H1 (cell line): ENCODE data around the gene KIF25. TPM values are rescaled to one million over a fixed set of nuclear protein-coding genes. Genes with fewer than 3 reads are reported as not detected.
"Not testable (repeated sequence)": the region's sequence is repeated elsewhere in the genome, so short reads cannot be mapped to it uniquely, and the experiment has no call there.

ENCODE experiments used
- CTCF ChIA-PET: fragments of 300-600 bp; sonication (Branson Sonifier 250); formaldehyde crosslinking; loops from one replicate; lab custom pipeline; 2021; ENCODE audit not compliant: partially characterized antibody; lab: Charles Lee
- POLR2A ChIA-PET: fragments of 300-600 bp; sonication (Branson Sonifier 250); formaldehyde crosslinking; loops from one replicate; lab custom pipeline; 2021; ENCODE audit warnings: inconsistent platforms; ENCODE audit not compliant: partially characterized antibody; lab: Charles Lee
- DNase-seq, 2 experiments: peaks; one replicate each; pipeline versions ENCODE4 v3.0.0 to v3.0.0-alpha.2; 2010 to 2022; ENCODE audit warnings: low spot score in 2 of 2, low read depth in 1 of 2, mixed read lengths in 1 of 2
- FAIRE-seq: peaks from 2 replicates; lab custom pipeline; 2011; peaks lifted over from hg19 to GRCh38; lab: Jason Lieb, UNC
- H2AFZ ChIP-seq: 2 replicates; pipeline ENCODE4 v1.8.1; 2012; ENCODE audit warnings: low read length, inconsistent platforms
- H2AK5ac ChIP-seq: 2 replicates; pipeline ENCODE4 v1.6.1; 2013; ENCODE audit warnings: low read depth, low read length
- H2BK120ac ChIP-seq: replicated peaks from 2 replicates; pipeline ENCODE3; 2013; ENCODE audit warnings: low read depth, low read length, inconsistent platforms
- H2BK12ac ChIP-seq: 2 replicates; pipeline ENCODE4 v1.6.1; 2013; ENCODE audit warnings: low read depth, low read length
- H2BK15ac ChIP-seq: 2 replicates; pipeline ENCODE4 v1.6.1; 2013; ENCODE audit warnings: low read length
- H2BK20ac ChIP-seq: 2 replicates; pipeline ENCODE4 v1.6.1; 2013; ENCODE audit warnings: low read length
- H2BK5ac ChIP-seq: 2 replicates; pipeline ENCODE4 v1.6.1; 2013; ENCODE audit warnings: low read depth, low read length
- H3K14ac ChIP-seq: 2 replicates; pipeline ENCODE4 v1.6.1; 2013; ENCODE audit warnings: inconsistent platforms; ENCODE audit not compliant: insufficient read length
- H3K18ac ChIP-seq: 2 replicates; pipeline ENCODE4 v1.6.1; 2013; ENCODE audit warnings: low read length; ENCODE audit errors: extremely low read depth
- H3K23ac ChIP-seq: 2 replicates; pipeline ENCODE4 v1.6.1; 2013; ENCODE audit warnings: inconsistent platforms; ENCODE audit not compliant: insufficient read length
- H3K23me2 ChIP-seq: 2 replicates; pipeline ENCODE4 v1.6.1; 2013; ENCODE audit warnings: low read depth, low read length
- H3K27ac ChIP-seq: 2 replicates; pipeline ENCODE4 v1.6.1; 2011; ENCODE audit warnings: low read depth, low read length, inconsistent platforms
- H3K27me3 ChIP-seq, 4 experiments: replicated peaks in 1 of 4; 1 replicate in 1 of 4; 2 replicates in 3 of 4; pipeline versions ENCODE4 v1.6.1 to v1.8.1; 2011 to 2013; ENCODE audit warnings: low read length in 3 of 4, mild to moderate bottlenecking in 3 of 4, inconsistent platforms in 2 of 4, mixed read lengths in 2 of 4, moderate library complexity in 1 of 4; ENCODE audit not compliant: control insufficient read depth in 3 of 4, insufficient read depth in 3 of 4; ENCODE audit errors: extremely low read depth in 1 of 4
- H3K36me3 ChIP-seq, 4 experiments: 2 replicates each; pipeline versions ENCODE4 v1.6.1 to v1.8.1; 2011 to 2013; ENCODE audit warnings: mild to moderate bottlenecking in 4 of 4, low read length in 3 of 4, moderate library complexity in 2 of 4, control low read depth in 1 of 4, inconsistent platforms in 1 of 4; ENCODE audit not compliant: insufficient read depth in 4 of 4, control insufficient read depth in 2 of 4
- H3K4ac ChIP-seq: replicated peaks from 2 replicates; pipeline ENCODE3; 2013; ENCODE audit warnings: low read length, low read depth, mixed read lengths, inconsistent platforms; ENCODE audit not compliant: insufficient read length
- H3K4me1 ChIP-seq, 4 experiments: replicated peaks in 1 of 4; 1 replicate in 1 of 4; 2 replicates in 3 of 4; pipeline versions ENCODE4 v1.6.1 to v1.8.1; 2011 to 2013; ENCODE audit warnings: low read length in 3 of 4, inconsistent platforms in 2 of 4, mixed read lengths in 1 of 4; ENCODE audit not compliant: insufficient read depth in 4 of 4, control insufficient read depth in 3 of 4
- H3K4me2 ChIP-seq, 2 experiments: 2 replicates each; pipeline versions ENCODE4 v1.6.1 to v1.8.1; 2011 to 2013; ENCODE audit warnings: low read depth in 2 of 2, low read length in 2 of 2, control low read depth in 1 of 2, inconsistent platforms in 1 of 2, mild to moderate bottlenecking in 1 of 2; ENCODE audit not compliant: insufficient read depth in 1 of 2
- H3K4me3 ChIP-seq, 4 experiments: fragments of 200-600, 300-600 bp in 1 of 4; sonication (generic), shearing (Covaris generic), sonication (Bioruptor Twin) in 1 of 4; 2 replicates each; pipeline versions ENCODE4 v1.5.1 to v1.8.1; 2011 to 2016; ENCODE audit warnings: low read length in 4 of 4, low read depth in 3 of 4, control low read depth in 2 of 4, inconsistent platforms in 2 of 4, mild to moderate bottlenecking in 2 of 4, mixed read lengths in 1 of 4, moderate library complexity in 1 of 4; ENCODE audit not compliant: insufficient read depth in 2 of 4; ENCODE audit errors: extremely low read depth in 1 of 4
- H3K56ac ChIP-seq: replicated peaks from 2 replicates; pipeline ENCODE3; 2013; ENCODE audit warnings: low read depth, mild to moderate bottlenecking, mixed read lengths, low read length, inconsistent platforms; ENCODE audit not compliant: insufficient read length
- H3K79me1 ChIP-seq: 2 replicates; pipeline ENCODE4 v1.6.1; 2013; ENCODE audit warnings: low read depth, low read length, control low read depth
- H3K79me2 ChIP-seq, 2 experiments: 2 replicates each; pipeline versions ENCODE4 v1.6.1 to v1.8.1; 2012 to 2013; ENCODE audit warnings: low read length in 2 of 2, mild to moderate bottlenecking in 2 of 2, inconsistent platforms in 1 of 2; ENCODE audit not compliant: insufficient read depth in 2 of 2, control insufficient read depth in 1 of 2
- H3K9ac ChIP-seq, 4 experiments: replicated peaks in 1 of 4; 1 replicate in 1 of 4; 2 replicates in 3 of 4; pipeline versions ENCODE4 v1.6.1 to v1.8.1; 2011 to 2013; ENCODE audit warnings: low read depth in 3 of 4, low read length in 3 of 4, control low read depth in 2 of 4, mild to moderate bottlenecking in 2 of 4, moderate library complexity in 2 of 4, inconsistent platforms in 1 of 4; ENCODE audit errors: extremely low read depth in 1 of 4
- H3K9me3 ChIP-seq, 2 experiments: 2 replicates each; pipeline versions ENCODE4 v1.6.1 to v1.8.1; 2012 to 2013; ENCODE audit warnings: mild to moderate bottlenecking in 2 of 2, moderate library complexity in 2 of 2, control low read depth in 1 of 2, inconsistent platforms in 1 of 2, low read depth in 1 of 2, low read length in 1 of 2, mixed read lengths in 1 of 2; ENCODE audit not compliant: insufficient read depth in 2 of 2
- H4K20me1 ChIP-seq, 2 experiments: replicated peaks in 1 of 2; 2 replicates each; pipeline versions ENCODE3 to v1.8.1; 2011 to 2013; ENCODE audit warnings: inconsistent platforms in 2 of 2, low read length in 2 of 2, mild to moderate bottlenecking in 1 of 2; ENCODE audit not compliant: insufficient read depth in 2 of 2, control insufficient read depth in 1 of 2
- H4K5ac ChIP-seq: 2 replicates; pipeline ENCODE4 v1.6.1; 2013; ENCODE audit warnings: low read length, low read depth, mixed read lengths, inconsistent platforms; ENCODE audit not compliant: insufficient read length
- H4K8ac ChIP-seq: 2 replicates; pipeline ENCODE4 v1.8.0; 2013; ENCODE audit warnings: mild to moderate bottlenecking, moderate library complexity, low read length, inconsistent platforms; ENCODE audit not compliant: insufficient read depth; ENCODE audit errors: extremely low read depth
- H4K91ac ChIP-seq: replicated peaks from 2 replicates; pipeline ENCODE3; 2013; ENCODE audit warnings: low read length, mixed read lengths, inconsistent platforms; ENCODE audit not compliant: insufficient read length
- ATF2 ChIP-seq: IDR thresholded peaks from 2 replicates; pipeline ENCODE4 v1.6.1; 2012; ENCODE audit warnings: low read length, inconsistent platforms
- MAX ChIP-seq: IDR thresholded peaks from 2 replicates; pipeline ENCODE4 v1.6.1; 2012; ENCODE audit warnings: inconsistent platforms
- POLR2A ChIP-seq, 2 experiments: IDR thresholded peaks; 1 replicate in 1 of 2; 2 replicates in 1 of 2; pipeline ENCODE4 v1.6.1; 2011; ENCODE audit warnings: low read depth in 2 of 2, low read length in 2 of 2, mild to moderate bottlenecking in 2 of 2; ENCODE audit errors: control extremely low read depth in 1 of 2
- POU5F1 ChIP-seq: IDR thresholded peaks from 2 replicates; pipeline ENCODE4 v1.6.1; 2011; ENCODE audit warnings: low read depth, mild to moderate bottlenecking, low read length, moderate library complexity
- SP1 ChIP-seq: IDR thresholded peaks from 2 replicates; pipeline ENCODE4 v1.6.1; 2011; ENCODE audit warnings: low read depth, low read length
- WGBS, 2 experiments: shearing (Covaris generic) in 1 of 2; methylation state at CpG; one replicate each; pipeline versions ENCODE4 v1.1.6 to v1.1.7; 2013 to 2015; ENCODE audit warnings: low lambda C conversion rate in 2 of 2, mixed read lengths in 2 of 2, inconsistent platforms in 1 of 2, low coverage in 1 of 2, missing lambda C conversion rate in 1 of 2; ENCODE audit not compliant: insufficient replicate concordance in 2 of 2, insufficient coverage in 1 of 2, insufficient read length in 1 of 2; ENCODE audit errors: extremely low coverage in 1 of 2, missing lambda C conversion rate in 1 of 2; 5-methylcytosine and 5-hydroxymethylcytosine counted together
- polyA plus RNA-seq, 7 experiments: library from polyadenylated mRNA; depleted of rRNA in 3 of 7; stranded (reverse) in 5 of 7; unstranded in 2 of 7; fragments of >200 nt in 5 of 7; fragments of 200-250 nt in 2 of 7; gene quantifications; 1 replicate in 5 of 7; 2 replicates in 1 of 7; 4 replicates in 1 of 7; pipeline versions ENCODE4 v1.2.1 to v1.2.3, GENCODE V29; 2011 to 2013; ENCODE audit warnings: missing spikeins in 2 of 7, mixed read lengths in 2 of 7
- total RNA-seq: library from RNA; stranded (reverse); fragmentation: NEBNext Ultra II Directional; extraction: Animal tissue kit (Norgen Biotek cat#: 25700); gene quantifications from 2 replicates; pipeline ENCODE4 v1.2.1, GENCODE V29; 2021

The KIF25 gene
- total and polyA plus RNA-seq, 2 of the 8 experiments (the other 6 are each of a cell fraction or from before 2014, with no cell fraction given): 1.5 to 2.0 TPM

- TF ChIP-seq ATF2 (no peak), POLR2A (IDR thresholded peaks at IDR 0.05; ENCODE audit: control extremely low read depth in 1 of 2, low read depth in 2 of 2, low read length in 2 of 2) (no peak), POU5F1 (no peak), MAX (no peak), SP1 (no peak)
These were observed 3.5 kb downstream of the KIF25 start (continued) for GRCh38 chr6:168001029-168001332.

GRCh38 chr6:168001514-168001913, 4.0 kb downstream of the KIF25 start:
- H3K9ac ChIP-seq, H3K23ac ChIP-seq, H3K56ac ChIP-seq, H3K4me2 ChIP-seq, H3K36me3 ChIP-seq, H3K18ac ChIP-seq, H3K9me3 ChIP-seq, H3K79me1 ChIP-seq, H2BK12ac ChIP-seq, H2BK20ac ChIP-seq, H2BK120ac ChIP-seq, H3K4me1 ChIP-seq, H3K79me2 ChIP-seq, FAIRE-seq, H4K91ac ChIP-seq, H2AFZ ChIP-seq, H4K8ac ChIP-seq, H2BK15ac ChIP-seq, H3K4ac ChIP-seq, H3K4me3 ChIP-seq, H4K20me1 ChIP-seq, H2BK5ac ChIP-seq, CTCF ChIA-PET, H2AK5ac ChIP-seq, DNase-seq, POLR2A ChIA-PET, H3K14ac ChIP-seq, H3K27me3 ChIP-seq, H3K23me2 ChIP-seq, H3K27ac ChIP-seq, H4K5ac ChIP-seq: not testable (repeated sequence)
- WGBS, 2 experiments: 93% methylated on average over 11 of the region's 21 CpGs; no CpG with 5 or more reads in 1 of the 2 experiments
